Measurements from ENCODE around the gene PAM16.

GRCh38 chr16:4352843-4353242 is 1.7 kb upstream of the PAM16 start:
- no peak for TF ChIP-seq CHD7 (IDR thresholded peaks at IDR 0.05; ENCODE audit: low read depth, low read length)
- no peak for TF ChIP-seq AFF4 (CRISPR knock-in tag; IDR thresholded peaks at IDR 0.05)
- TF ChIP-seq ZNF407 (IDR thresholded peaks at IDR 0.05; ENCODE audit: low read depth), result no peak
- TF ChIP-seq POLR2A (conservative IDR thresholded peaks at IDR 0.05), result no peak
- TF ChIP-seq NBN (IDR thresholded peaks at IDR 0.05; ENCODE audit: low read depth), result no peak
- TF ChIP-seq DACH1 (IDR thresholded peaks at IDR 0.05; ENCODE audit: partially characterized antibody), result no peak
- TF ChIP-seq POLR2AphosphoS5 (IDR thresholded peaks at IDR 0.05; ENCODE audit: control insufficient read depth, insufficient read depth, low read depth, low read length), result no peak

Data from K562 (cell line).